Trophoblast cell (in vitro differentiated cells and primary cell): Measurements from ENCODE around the gene PRTN3.
A peak's percentile ranks its signal among the peaks of the same experiment; 100 is the strongest.

Experiments
- DNase-seq, 2 donors: peaks; one replicate each; pipeline ENCODE4 v3.0.0-alpha.2; 2016
- H2AFZ ChIP-seq: 2 replicates; pipeline ENCODE4 v1.6.1; 2013; ENCODE audit warnings: low read length, moderate library complexity, mild to moderate bottlenecking; ENCODE audit not compliant: insufficient read depth, poor library complexity
- H2AK5ac ChIP-seq: 2 replicates; pipeline ENCODE4 v1.6.1; 2013; ENCODE audit warnings: mild to moderate bottlenecking, low read length
- H2BK120ac ChIP-seq: 2 replicates; pipeline ENCODE4 v1.6.1; 2013; ENCODE audit warnings: low read length, mild to moderate bottlenecking, moderate library complexity; ENCODE audit not compliant: insufficient read depth, poor library complexity
- H2BK12ac ChIP-seq: 2 replicates; pipeline ENCODE4 v1.6.1; 2013; ENCODE audit warnings: mild to moderate bottlenecking, low read length, moderate library complexity
- H2BK5ac ChIP-seq: 2 replicates; pipeline ENCODE4 v1.6.1; 2013; ENCODE audit warnings: low read length, low read depth, moderate library complexity, mild to moderate bottlenecking; ENCODE audit not compliant: poor library complexity
- H3K14ac ChIP-seq: 2 replicates; pipeline ENCODE4 v1.6.1; 2013; ENCODE audit warnings: mild to moderate bottlenecking, low read length
- H3K18ac ChIP-seq: 2 replicates; pipeline ENCODE4 v1.6.1; 2013; ENCODE audit warnings: mild to moderate bottlenecking, low read length
- H3K23ac ChIP-seq: 2 replicates; pipeline ENCODE4 v1.6.1; 2013; ENCODE audit warnings: low read length
- H3K27ac ChIP-seq: 2 replicates; pipeline ENCODE4 v1.5.1; 2013; ENCODE audit warnings: low read depth, mild to moderate bottlenecking, inconsistent platforms, low read length, moderate library complexity
- H3K27me3 ChIP-seq: 2 replicates; pipeline ENCODE4 v1.6.1; 2013; ENCODE audit warnings: inconsistent platforms, mild to moderate bottlenecking, low read length, moderate library complexity; ENCODE audit not compliant: insufficient read depth
- H3K36me3 ChIP-seq, 2 experiments: 1 replicate in 1 of 2; 2 replicates in 1 of 2; pipeline ENCODE4 v1.6.1; 2013; ENCODE audit warnings: low read length in 2 of 2, mild to moderate bottlenecking in 2 of 2, moderate library complexity in 1 of 2; ENCODE audit not compliant: insufficient read depth in 2 of 2, control insufficient read depth in 1 of 2
- H3K4ac ChIP-seq: 2 replicates; pipeline ENCODE4 v1.6.1; 2013; ENCODE audit warnings: low read depth, mild to moderate bottlenecking, low read length, moderate library complexity
- H3K4me1 ChIP-seq, 2 experiments: 1 replicate in 1 of 2; 2 replicates in 1 of 2; pipeline ENCODE4 v1.6.1; 2013; ENCODE audit warnings: low read length in 2 of 2, mild to moderate bottlenecking in 2 of 2, moderate library complexity in 1 of 2; ENCODE audit not compliant: insufficient read depth in 2 of 2, control insufficient read depth in 1 of 2
- H3K4me2 ChIP-seq: 2 replicates; pipeline ENCODE4 v1.6.1; 2013; ENCODE audit warnings: inconsistent platforms, mild to moderate bottlenecking, low read length, moderate library complexity
- H3K4me3 ChIP-seq: 2 replicates; pipeline ENCODE4 v1.5.1; 2013; ENCODE audit warnings: mild to moderate bottlenecking, low read depth, low read length, inconsistent platforms
- H3K79me1 ChIP-seq: one replicate; pipeline ENCODE4 v1.6.1; 2013; ENCODE audit warnings: low read length
- H3K79me2 ChIP-seq: 2 replicates; pipeline ENCODE4 v1.6.1; 2013; ENCODE audit warnings: low read length, mild to moderate bottlenecking; ENCODE audit not compliant: control insufficient read depth, insufficient read depth, poor library complexity
- H3K9ac ChIP-seq: 2 replicates; pipeline ENCODE4 v1.6.1; 2013; ENCODE audit warnings: mild to moderate bottlenecking, low read length
- H3K9me3 ChIP-seq: 2 replicates; pipeline ENCODE4 v1.6.1; 2013; ENCODE audit warnings: low read depth, mild to moderate bottlenecking, control low read depth, inconsistent platforms, low read length; ENCODE audit not compliant: insufficient read depth
- H4K12ac ChIP-seq: 2 replicates; pipeline ENCODE4 v1.6.1; 2013; ENCODE audit warnings: low read depth, mild to moderate bottlenecking, low read length, moderate library complexity
- H4K8ac ChIP-seq: 2 replicates; pipeline ENCODE4 v1.6.1; 2013; ENCODE audit warnings: low read depth, mild to moderate bottlenecking, low read length, moderate library complexity
- H4K91ac ChIP-seq: one replicate; pipeline ENCODE4 v1.6.1; 2013; ENCODE audit warnings: low read depth, mild to moderate bottlenecking, low read length, moderate library complexity
- WGBS: extraction: QIAGEN DNeasy Blood & Tissue Kit; methylation state at CpG from one replicate; pipeline ENCODE4 v1.1.7; 2013; ENCODE audit warnings: missing lambda C conversion rate; ENCODE audit not compliant: insufficient read length, insufficient coverage; ENCODE audit errors: extremely low coverage; 5-methylcytosine and 5-hydroxymethylcytosine counted together

The PRTN3 gene

GRCh38 chr19:793806-794205, 47.0 kb upstream of the PRTN3 start:
- H2AFZ ChIP-seq = no peak overlapping the region
- no peak overlapping the region for H3K27ac ChIP-seq
- H3K4me2 ChIP-seq = no peak overlapping the region
- H2BK120ac ChIP-seq = no peak overlapping the region
- H3K27me3 ChIP-seq = no peaks in the 10 kb centered on the region
- H3K4me3 ChIP-seq = no peak overlapping the region
- no peak overlapping the region for H2AK5ac ChIP-seq
- H3K18ac ChIP-seq = no peak overlapping the region
- peaks cover 13% of the 10 kb centered on the region for H3K79me2 ChIP-seq
- no peak overlapping the region for H3K4ac ChIP-seq
- no peak overlapping the region for H3K9ac ChIP-seq
- no peak overlapping the region for H4K91ac ChIP-seq
- no peak overlapping the region for H2BK5ac ChIP-seq
- H3K9me3 ChIP-seq = no peaks in the 10 kb centered on the region
- peak overlapping the region; percentile 68 for H2BK12ac ChIP-seq
- H4K8ac ChIP-seq = no peak overlapping the region
- H3K14ac ChIP-seq = no peak overlapping the region
- H3K36me3 ChIP-seq = peaks cover 4 to 7% of the 10 kb centered on the region in 2 experiments
- peaks cover 31% of the 10 kb centered on the region for H3K79me1 ChIP-seq
- H3K23ac ChIP-seq = no peak overlapping the region
- WGBS = no CpG with 5 or more reads among the region's 12 CpGs
- H3K4me1 ChIP-seq = peaks cover 12 to 19% of the 10 kb centered on the region in 2 experiments
- H4K12ac ChIP-seq = no peak overlapping the region
- no peak for DNase-seq

- H3K4ac ChIP-seq = no peak overlapping the region
- no peak overlapping the region for H3K23ac ChIP-seq
- H3K79me2 ChIP-seq = peaks cover 23% of the 10 kb centered on the region
- no peak overlapping the region for H4K91ac ChIP-seq
- H3K18ac ChIP-seq = no peak overlapping the region
- H3K4me1 ChIP-seq = peaks cover 13 to 17% of the 10 kb centered on the region in 2 experiments
- peak overlapping the region; percentile 42 for H2BK12ac ChIP-seq
- peak overlapping the region; percentile 35 for H2AK5ac ChIP-seq
- H3K4me3 ChIP-seq = no peak overlapping the region
- peaks cover 28% of the 10 kb centered on the region for H3K79me1 ChIP-seq
- no peak overlapping the region for H4K12ac ChIP-seq
- no peak overlapping the region for H3K4me2 ChIP-seq
- H4K8ac ChIP-seq = no peak overlapping the region
- no peak overlapping the region for H3K9ac ChIP-seq
- no peak overlapping the region for H3K27ac ChIP-seq
- H3K27me3 ChIP-seq = no peaks in the 10 kb centered on the region
- peaks cover 14 to 16% of the 10 kb centered on the region in 2 experiments for H3K36me3 ChIP-seq
- no peak overlapping the region for H2BK120ac ChIP-seq
- no peaks in the 10 kb centered on the region for H3K9me3 ChIP-seq
- no peak overlapping the region for H2AFZ ChIP-seq
- H3K14ac ChIP-seq = no peak overlapping the region
- WGBS = no CpG with 5 or more reads among the region's 28 CpGs
- no peak overlapping the region for H2BK5ac ChIP-seq
- no peak for DNase-seq
These were observed 45.7 kb upstream of the PRTN3 start for GRCh38 chr19:795073-795611.

- H4K8ac ChIP-seq = peak overlapping the region; percentile 94
- peak overlapping the region; percentile 55 for H3K18ac ChIP-seq
- H3K9me3 ChIP-seq = no peaks in the 10 kb centered on the region
- H3K4me3 ChIP-seq = no peak overlapping the region
- H3K79me2 ChIP-seq = peaks cover 29% of the 10 kb centered on the region
- no CpG with 5 or more reads among the region's 39 CpGs for WGBS
- peaks cover 27% of the 10 kb centered on the region for H3K79me1 ChIP-seq
- DNase-seq = no peak
- peaks cover 20 to 23% of the 10 kb centered on the region in 2 experiments for H3K4me1 ChIP-seq
- no peak overlapping the region for H3K9ac ChIP-seq
- peak overlapping the region; percentile 46 for H2AK5ac ChIP-seq
- H2AFZ ChIP-seq = peak overlapping the region; percentile 77
- H2BK5ac ChIP-seq = no peak overlapping the region
- H3K23ac ChIP-seq = no peak overlapping the region
- H3K4me2 ChIP-seq = peak overlapping the region; percentile 87
- peak overlapping the region; percentile 98 for H4K91ac ChIP-seq
- H4K12ac ChIP-seq = peak overlapping the region; percentile 98
- no peak overlapping the region for H3K27ac ChIP-seq
- no peaks in the 10 kb centered on the region for H3K27me3 ChIP-seq
- H3K36me3 ChIP-seq = peaks cover 20 to 23% of the 10 kb centered on the region in 2 experiments
- H3K4ac ChIP-seq = peak overlapping the region; percentile 86
- peak overlapping the region; percentile 86 for H3K14ac ChIP-seq
- peak overlapping the region; percentile 68 for H2BK12ac ChIP-seq
- H2BK120ac ChIP-seq = peak overlapping the region; percentile 81
These were observed 44.9 kb upstream of the PRTN3 start for GRCh38 chr19:795691-796581.

- H3K18ac ChIP-seq = peak within 1 kb of the TSS; percentile 79
- peak within 1 kb of the TSS; percentile 98 for H3K27ac ChIP-seq
- no peaks in the 10 kb centered on the region for H3K9me3 ChIP-seq
- peak within 1 kb of the TSS; percentile 93 for H3K14ac ChIP-seq
- WGBS = no CpG with 5 or more reads among the region's 83 CpGs
- H2BK5ac ChIP-seq = peak within 1 kb of the TSS; percentile 90
- peak within 1 kb of the TSS; percentile 100 for H3K4ac ChIP-seq
- peaks cover 26% of the 10 kb centered on the region for H3K79me1 ChIP-seq
- H3K79me2 ChIP-seq = peaks cover 39% of the 10 kb centered on the region
- peak; percentile 100 for DNase-seq
- peak within 1 kb of the TSS; percentile 81 for H2BK120ac ChIP-seq
- H3K4me1 ChIP-seq = peaks cover 28 to 30% of the 10 kb centered on the region in 2 experiments
- H3K9ac ChIP-seq = peak within 1 kb of the TSS; percentile 98
- no peak within 1 kb of the TSS for H3K23ac ChIP-seq
- peak within 1 kb of the TSS; percentile 91 for H3K4me2 ChIP-seq
- peak within 1 kb of the TSS; percentile 98 for H4K12ac ChIP-seq
- H3K27me3 ChIP-seq = no peaks in the 10 kb centered on the region
- no peak within 1 kb of the TSS for H2BK12ac ChIP-seq
- H3K36me3 ChIP-seq = peaks cover 30 to 32% of the 10 kb centered on the region in 2 experiments
- H4K8ac ChIP-seq = peak within 1 kb of the TSS; percentile 94
- H2AK5ac ChIP-seq = peak within 1 kb of the TSS; percentile 86
- H3K4me3 ChIP-seq = peak within 1 kb of the TSS; percentile 98
- peak within 1 kb of the TSS; percentile 98 for H4K91ac ChIP-seq
- H2AFZ ChIP-seq = peak within 1 kb of the TSS; percentile 77
These were observed 43.9 kb upstream of the PRTN3 start, which contains the start of gene PTBP1 for GRCh38 chr19:796692-797527. Gene PTBP1, plus strand, starts transcription at chr19:797452. Its CDS starts 46 bp downstream, at chr19:797498.
